Osteoblast (primary cell): ENCODE measurements around the gene MED17. TPM values are rescaled to one million over a fixed set of nuclear protein-coding genes. Genes with fewer than 3 reads are reported as not detected.

Experiments
- DNase-seq: peaks from one replicate; pipeline ENCODE4 v3.0.0; 2011; ENCODE audit warnings: low spot score, mixed read lengths; ENCODE audit not compliant: insufficient read length; ENCODE audit errors: missing footprints
- H2AFZ ChIP-seq: 2 replicates; pipeline ENCODE4 v1.6.0; 2011; ENCODE audit warnings: mild to moderate bottlenecking, low read length
- H3K27ac ChIP-seq: 2 replicates; pipeline ENCODE4 v1.5.1; 2011; ENCODE audit warnings: mild to moderate bottlenecking, low read depth, low read length, moderate library complexity
- H3K27me3 ChIP-seq: 2 replicates; pipeline ENCODE4 v1.6.0; 2012; ENCODE audit warnings: mild to moderate bottlenecking, control low read depth, inconsistent platforms, low read length, moderate library complexity; ENCODE audit not compliant: insufficient read depth
- H3K36me3 ChIP-seq: 2 replicates; pipeline ENCODE4 v1.5.1; 2011; ENCODE audit warnings: mild to moderate bottlenecking, low read length, control low read depth, moderate library complexity; ENCODE audit not compliant: insufficient read depth
- H3K4me1 ChIP-seq: 2 replicates; pipeline ENCODE4 v1.5.1; 2011; ENCODE audit warnings: mild to moderate bottlenecking, low read length, control low read depth, moderate library complexity; ENCODE audit not compliant: insufficient read depth
- H3K4me2 ChIP-seq: 2 replicates; pipeline ENCODE4 v1.6.0; 2011; ENCODE audit warnings: mild to moderate bottlenecking, low read length; ENCODE audit not compliant: insufficient read depth
- H3K4me3 ChIP-seq: fragments of 200-600 bp; sonication (generic); 3 replicates; pipeline ENCODE4 v1.5.1; 2012; ENCODE audit warnings: mild to moderate bottlenecking, low read length, inconsistent platforms; ENCODE audit not compliant: insufficient read depth
- H3K79me2 ChIP-seq: 2 replicates; pipeline ENCODE4 v1.6.0; 2012; ENCODE audit warnings: mild to moderate bottlenecking, low read length, control low read depth, inconsistent platforms; ENCODE audit not compliant: insufficient read depth
- H3K9me3 ChIP-seq: 2 replicates; pipeline ENCODE4 v1.5.1; 2011; ENCODE audit warnings: low read depth, low read length, control low read depth
- H4K20me1 ChIP-seq: 2 replicates; pipeline ENCODE4 v1.6.0; 2012; ENCODE audit warnings: mild to moderate bottlenecking, low read length, control low read depth; ENCODE audit not compliant: insufficient read depth
- total RNA-seq: library from RNA; depleted of rRNA; stranded (reverse); fragments of >200 nt; gene quantifications from 2 replicates; pipeline ENCODE4 v1.2.3, GENCODE V29; 2012
- TF ChIP-seq, protein P1 (sequence below): IDR thresholded peaks from 2 replicates; pipeline ENCODE4 v1.5.1; 2011; ENCODE audit warnings: mild to moderate bottlenecking, low read depth, low read length, moderate library complexity; ENCODE audit errors: extremely low read depth

The MED17 gene
- total RNA-seq, 1 donor, result 32.6 TPM

DNA sequence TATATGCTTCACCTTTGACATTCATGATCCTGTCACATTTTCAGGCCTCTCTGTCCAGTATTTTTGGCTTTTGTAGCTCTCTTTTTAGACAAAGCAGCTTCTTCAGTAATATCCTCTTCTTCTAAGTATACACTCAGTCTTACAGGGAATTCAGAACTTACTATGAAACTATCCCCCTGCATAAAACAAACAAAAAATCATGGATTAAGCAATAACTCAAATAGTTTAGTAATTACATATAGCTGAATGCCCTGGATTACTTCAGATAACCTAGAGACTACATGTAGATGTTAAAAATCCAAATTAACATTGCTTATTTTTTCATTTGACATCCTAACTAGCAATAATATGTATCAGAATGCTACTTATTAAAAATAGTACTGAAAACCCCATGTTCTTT is 48.0 kb upstream of the MED17 start:
- TF ChIP-seq, protein P1, sequence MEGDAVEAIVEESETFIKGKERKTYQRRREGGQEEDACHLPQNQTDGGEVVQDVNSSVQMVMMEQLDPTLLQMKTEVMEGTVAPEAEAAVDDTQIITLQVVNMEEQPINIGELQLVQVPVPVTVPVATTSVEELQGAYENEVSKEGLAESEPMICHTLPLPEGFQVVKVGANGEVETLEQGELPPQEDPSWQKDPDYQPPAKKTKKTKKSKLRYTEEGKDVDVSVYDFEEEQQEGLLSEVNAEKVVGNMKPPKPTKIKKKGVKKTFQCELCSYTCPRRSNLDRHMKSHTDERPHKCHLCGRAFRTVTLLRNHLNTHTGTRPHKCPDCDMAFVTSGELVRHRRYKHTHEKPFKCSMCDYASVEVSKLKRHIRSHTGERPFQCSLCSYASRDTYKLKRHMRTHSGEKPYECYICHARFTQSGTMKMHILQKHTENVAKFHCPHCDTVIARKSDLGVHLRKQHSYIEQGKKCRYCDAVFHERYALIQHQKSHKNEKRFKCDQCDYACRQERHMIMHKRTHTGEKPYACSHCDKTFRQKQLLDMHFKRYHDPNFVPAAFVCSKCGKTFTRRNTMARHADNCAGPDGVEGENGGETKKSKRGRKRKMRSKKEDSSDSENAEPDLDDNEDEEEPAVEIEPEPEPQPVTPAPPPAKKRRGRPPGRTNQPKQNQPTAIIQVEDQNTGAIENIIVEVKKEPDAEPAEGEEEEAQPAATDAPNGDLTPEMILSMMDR, result no peak
- peaks cover 68% of the 10 kb centered on the region for H3K79me2 ChIP-seq

DNA sequence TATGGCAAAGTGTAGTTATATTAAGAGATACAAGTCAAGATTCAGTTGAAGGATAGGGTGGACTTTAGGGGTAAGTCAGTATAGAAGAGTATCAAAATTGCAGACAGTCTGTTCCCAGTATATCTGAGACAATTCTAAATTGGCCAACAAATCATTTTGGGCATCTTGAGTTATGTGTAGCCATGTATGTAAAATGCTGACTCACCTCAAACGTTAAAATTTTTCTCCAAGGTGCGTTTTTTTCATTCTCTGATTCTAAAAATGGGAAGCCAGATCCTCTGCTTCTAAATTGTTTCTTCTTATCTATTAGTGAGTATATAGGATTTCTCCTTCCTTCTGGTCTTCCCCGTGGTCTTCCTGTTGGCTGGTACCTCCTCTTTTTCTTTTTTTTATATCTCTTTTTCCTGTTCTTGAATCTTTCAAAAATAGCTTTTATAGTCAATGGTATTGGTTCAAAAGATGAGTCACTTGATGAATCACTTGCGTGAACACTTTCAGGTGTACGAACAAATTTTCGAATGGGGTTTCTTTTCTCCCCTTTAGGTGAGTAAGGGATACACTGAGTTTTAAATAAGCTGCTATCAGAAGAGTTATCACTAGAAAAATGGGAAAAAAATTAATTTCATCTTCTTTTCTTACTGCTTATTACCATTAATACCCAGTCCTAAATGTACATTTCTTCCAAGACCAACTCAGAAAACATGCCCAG is 46.0 kb upstream of the MED17 start:
- Histone ChIP-seq H2AFZ (no peak overlapping the region), H3K36me3 (peaks cover 70% of the 10 kb centered on the region), H4K20me1 (peaks cover 66% of the 10 kb centered on the region), H3K27ac (peak overlapping the region; percentile 95), H3K9me3 (no peaks in the 10 kb centered on the region), H3K27me3 (no peaks in the 10 kb centered on the region), H3K4me3 (peak overlapping the region; percentile 100), H3K4me2 (peak overlapping the region; percentile 99), H3K4me1 (peaks cover 56% of the 10 kb centered on the region), H3K79me2 (peaks cover 82% of the 10 kb centered on the region)
- DNase-seq, result no peak
- TF ChIP-seq, protein P1, result no peak

More for the DNA sequence above, 48.0 kb upstream of the MED17 start:
- peaks cover 89% of the 10 kb centered on the region for H3K36me3 ChIP-seq
- H3K4me2 ChIP-seq, result peak overlapping the region; percentile 99
- peak overlapping the region; percentile 25 for H3K27ac ChIP-seq
- no peak overlapping the region for H3K4me3 ChIP-seq
- H2AFZ ChIP-seq, result no peak overlapping the region
- DNase-seq, result no peak
- peaks cover 51% of the 10 kb centered on the region for H3K4me1 ChIP-seq
- H3K27me3 ChIP-seq, result no peaks in the 10 kb centered on the region
- peaks cover 75% of the 10 kb centered on the region for H4K20me1 ChIP-seq
- no peaks in the 10 kb centered on the region for H3K9me3 ChIP-seq

GRCh38 chr11:93738647-93739081 is 45.4 kb upstream of the MED17 start:
- DNase-seq, result peak; percentile 69

More at GRCh38 chr11:93738647-93739081, 45.4 kb upstream of the MED17 start:
- Histone ChIP-seq H3K36me3 (peaks cover 64% of the 10 kb centered on the region), H3K27me3 (no peaks in the 10 kb centered on the region), H3K27ac (peak overlapping the region; percentile 95), H3K4me1 (peaks cover 56% of the 10 kb centered on the region), H2AFZ (no peak overlapping the region), H3K4me3 (peak overlapping the region; percentile 100), H3K4me2 (peak overlapping the region; percentile 99), H4K20me1 (peaks cover 61% of the 10 kb centered on the region), H3K79me2 (peaks cover 87% of the 10 kb centered on the region), H3K9me3 (no peaks in the 10 kb centered on the region)
- TF ChIP-seq, protein P1, result no peak
